ENCODE measurements around the gene PRR12. TPM values are rescaled to one million over a fixed set of nuclear protein-coding genes. Genes with fewer than 3 reads are reported as not detected.

Gene PRR12
- total and polyA plus RNA-seq, 2 donors (not counting 3 experiments of a cell fraction or from before 2014, with no cell fraction given), result 1.9 to 37.0 TPM

- intact Hi-C loops (cut with micrococcal nuclease) (loop anchor here (1.0 kb wide), 3 partner anchors 11 to 75 kb away; partner anchors contain the start of gene RRAS), dilution Hi-C loops (cut with MboI; ENCODE audit: extremely low pct_ligation_motif_present, low sequenced_read_pairs) (no loop called here)
- no peaks in the 10 kb centered on the region for H3K27me3 ChIP-seq (ENCODE audit: control insufficient read depth in 2 of 2, insufficient read depth in 2 of 2, low read length in 2 of 2)
- H4K20me1 ChIP-seq (replicated peaks; ENCODE audit: control insufficient read depth, extremely low read depth, insufficient read depth, low read length), result no peaks in the 10 kb centered on the region
- peak within 1 kb of the TSS; percentile 42 to 88 (median 67) for H3K4me3 ChIP-seq (replicated peaks in 1 of 3; ENCODE audit: insufficient read depth in 1 of 3, low read depth in 1 of 3, low read length in 3 of 3)
- peaks cover 0 to 23% of the 10 kb centered on the region in 2 experiments for H3K36me3 ChIP-seq (ENCODE audit: control insufficient read depth in 2 of 2, extremely low read depth in 1 of 2, insufficient read depth in 2 of 2, low read length in 2 of 2)
- FAIRE-seq (peak; percentile 98), DNase-seq (ENCODE audit: low read depth, low spot score) (peak; percentile 97)
- H3K4me2 ChIP-seq (ENCODE audit: insufficient read depth, low read length), result peak within 1 kb of the TSS; percentile 88
- H3K27ac ChIP-seq (ENCODE audit: insufficient read depth, low read depth, low read length), result peak within 1 kb of the TSS; percentile 35
- TF ChIP-seq POLR2A (IDR thresholded peaks at IDR 0.05; ENCODE audit: low read depth, low read length) (no peak), POLR2AphosphoS5 (IDR thresholded peaks at IDR 0.05; ENCODE audit: insufficient read depth, low read depth, low read length) (no peak), GATA2 (IDR thresholded peaks at IDR 0.05; ENCODE audit: insufficient read depth, insufficient read length, low read depth, low read length) (no peak), FOS (IDR thresholded peaks at IDR 0.05; ENCODE audit: borderline replicate concordance, insufficient read depth, low read length) (no peak), MAX (IDR thresholded peaks at IDR 0.05; ENCODE audit: insufficient read depth, insufficient read length) (peak; percentile 6), MYC (IDR thresholded peaks at IDR 0.05; ENCODE audit: low read depth, low read length) (no peak)
- no peaks in the 10 kb centered on the region for H3K9me3 ChIP-seq (replicated peaks; ENCODE audit: control insufficient read depth, insufficient read depth, low read length)
- peaks cover 17% of the 10 kb centered on the region for H3K79me2 ChIP-seq (ENCODE audit: control insufficient read depth, insufficient read depth, low read length)
- BruUV-seq (replicated peaks), result no TSS peak
- H3K9me1 ChIP-seq (replicated peaks; ENCODE audit: control insufficient read depth, extremely low read depth, insufficient read depth, low read length), result no peaks in the 10 kb centered on the region
- ChIA-PET CTCF (interaction anchor here (1.0 to 2.2 kb wide), 4 partner anchors 11 to 163 kb away, joined by 3 to 15 read pairs (median 6); partner anchors contain the start of genes PRMT1 and SCAF1), POLR2A (interaction anchor here (0.6 to 2.1 kb wide), 4 partner anchors 10 to 95 kb away, joined by 3 to 14 read pairs (median 4); partner anchors contain the start of genes RRAS and SCAF1)
- H3K4me1 ChIP-seq (ENCODE audit: control insufficient read depth, extremely low read depth, insufficient read depth, low read length), result peaks cover 8% of the 10 kb centered on the region
- peak within 1 kb of the TSS; percentile 53 for H2AFZ ChIP-seq (ENCODE audit: low read depth, low read length)
- peak within 1 kb of the TSS; percentile 41 for H3K9ac ChIP-seq (replicated peaks; ENCODE audit: extremely low read depth, insufficient read depth, low read length)
These were observed 74.6 kb downstream of the PRR12 start, which contains the start of the genes BCL2L12 and IRF3 for GRCh38 chr19:49665351-49666119. BCL2L12 (plus strand) TSS chr19:49665933; CDS start chr19:49666693, 760 bp downstream. IRF3 (minus strand) TSS chr19:49665857; CDS start chr19:49664838, 1,019 bp downstream.
